HG03097 (cell line): Measurements from ENCODE around the gene ICA1.
"Not testable (repeated sequence)": the region's sequence is repeated elsewhere in the genome, so short reads cannot be mapped to it uniquely, and the experiment has no call there.

ENCODE experiments used
- ATAC-seq: cut with Tn5 transposase; IDR thresholded peaks from one replicate; pipeline ENCODE4 v1.9.1; 2021; ENCODE audit not compliant: unreplicated experiment, low FRiP score

Gene ICA1

DNA sequence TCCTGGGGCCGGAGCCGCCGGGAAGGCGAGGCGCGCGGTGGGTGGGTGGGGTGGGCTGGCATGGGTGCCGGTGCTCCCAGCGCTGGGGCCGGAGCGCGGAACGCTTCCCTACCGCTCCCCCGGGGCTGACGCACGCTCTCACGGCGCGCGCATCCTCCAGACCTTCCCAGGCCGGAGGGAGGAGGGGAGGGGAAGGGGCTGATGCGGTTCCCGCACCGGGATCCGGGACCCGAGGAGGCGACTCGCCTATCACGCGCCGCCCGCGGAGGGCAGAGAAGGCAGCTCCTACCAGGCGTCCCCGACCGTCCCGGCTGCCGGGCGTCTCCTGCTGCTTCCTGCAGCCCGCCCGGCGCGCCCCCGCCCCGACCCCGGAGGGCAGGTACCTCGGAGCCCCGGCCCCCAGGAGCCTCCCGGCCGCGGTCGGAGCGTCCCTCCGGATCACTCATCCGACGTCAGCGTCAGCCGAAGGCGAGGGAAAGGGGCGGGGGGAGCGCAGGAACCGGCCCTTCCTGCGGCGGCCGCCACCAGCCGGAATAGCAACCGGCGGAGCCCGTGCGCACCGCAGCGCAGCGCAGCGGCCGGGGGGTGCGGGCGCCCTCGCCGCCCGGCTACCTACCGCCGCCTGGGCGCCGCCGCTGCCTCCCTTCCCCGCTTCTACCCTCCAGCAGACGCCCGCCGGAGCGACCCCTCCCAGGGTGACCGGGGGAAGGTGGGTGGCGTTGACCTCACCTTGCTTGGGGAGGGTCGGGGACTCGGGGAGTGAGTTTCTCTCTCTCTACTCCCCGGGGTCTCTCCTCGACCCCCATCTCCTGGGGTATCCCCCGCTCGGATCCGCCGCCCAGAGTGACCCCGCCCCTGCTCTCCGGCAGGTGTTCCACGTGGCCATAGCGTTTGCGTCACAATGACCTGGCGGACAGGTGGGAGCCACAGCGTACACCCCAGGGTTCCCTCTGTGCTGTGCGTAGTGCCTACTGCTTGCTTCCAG lies at the start of gene ICA1:
Gene ICA1 (minus strand): TSS at position 457 of the 985 bp plus-strand sequence. CDS start 26,241 bp downstream, outside the sequence.
- no peak for ATAC-seq

- ATAC-seq: no peak
Measured at GRCh38 chr7:8310876-8311275, 48.9 kb upstream of the ICA1 start.

GRCh38 chr7:8305625-8306388 lies 43.8 kb upstream of the ICA1 start:
- ATAC-seq: no peak

DNA sequence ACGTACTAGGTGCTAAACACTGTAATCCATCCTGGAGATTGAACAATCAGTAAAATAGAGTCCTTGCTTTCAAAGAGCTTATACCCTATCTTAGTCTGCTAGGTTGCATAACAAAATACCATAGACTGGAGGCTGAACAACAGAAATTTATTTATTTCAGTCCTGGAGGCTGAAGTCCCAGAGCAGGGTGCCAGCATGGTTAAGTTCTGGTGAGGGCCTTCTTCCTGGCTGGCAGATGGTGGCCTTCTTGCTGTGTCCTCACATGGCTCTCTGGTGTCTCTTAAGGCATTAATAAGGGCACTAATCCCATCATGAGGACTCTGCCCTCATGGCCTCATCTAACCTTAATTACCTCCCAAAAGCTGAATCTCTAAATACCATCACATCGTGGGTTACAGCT lies 43.1 kb upstream of the ICA1 start:
- ATAC-seq: no peak

DNA sequence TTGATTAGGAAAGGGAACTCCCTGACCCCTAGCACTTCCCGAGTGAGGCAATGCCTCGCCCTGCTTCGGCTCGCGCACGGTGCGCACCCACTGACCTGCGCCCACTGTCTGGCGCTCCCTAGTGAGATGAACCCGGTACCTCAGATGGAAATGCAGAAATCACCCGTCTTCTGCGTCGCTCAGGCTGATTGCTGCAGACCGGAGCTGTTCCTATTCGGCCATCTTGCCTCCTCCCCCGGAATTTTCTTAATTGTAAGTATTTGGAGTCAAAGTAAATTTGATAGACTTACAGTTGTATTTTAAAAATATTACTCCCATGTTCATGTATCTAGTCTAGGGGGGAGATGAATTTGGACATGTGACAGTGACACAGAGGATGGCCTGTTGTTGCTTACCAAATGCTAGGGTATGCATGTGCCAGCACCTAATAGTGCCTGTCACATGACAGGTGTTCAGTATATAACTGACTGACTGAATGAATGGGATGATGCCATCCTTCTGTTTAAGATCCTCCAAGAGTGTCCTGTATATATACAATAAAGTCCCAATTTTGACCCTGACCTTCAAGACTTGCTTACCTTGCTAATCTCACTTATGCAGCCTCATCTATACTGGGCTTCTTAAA lies 42.0 kb upstream of the ICA1 start:
- ATAC-seq: no peak

DNA sequence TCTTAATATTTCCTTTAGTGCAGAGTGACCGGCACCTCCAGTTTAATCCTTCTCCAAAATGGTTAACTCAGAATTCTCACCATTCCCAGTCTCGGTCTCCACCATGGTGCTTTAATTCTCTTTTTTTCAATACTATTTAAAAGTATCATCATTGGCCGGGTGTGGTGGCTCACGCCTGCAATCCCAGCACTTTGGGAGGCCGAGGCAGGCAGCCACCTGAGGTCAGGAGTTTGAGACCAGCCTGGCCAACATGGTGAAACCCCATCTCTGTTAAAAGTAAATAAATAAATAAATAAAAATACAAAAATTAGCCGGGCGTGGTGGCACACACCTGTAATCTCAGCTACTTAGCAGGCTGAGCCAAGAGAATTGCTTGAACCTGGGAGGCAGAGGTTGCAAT lies 35.1 kb upstream of the ICA1 start:
- ATAC-seq: not testable (repeated sequence)

GRCh38 chr7:8296362-8296659 lies 34.3 kb upstream of the ICA1 start:
- ATAC-seq: no peak

DNA sequence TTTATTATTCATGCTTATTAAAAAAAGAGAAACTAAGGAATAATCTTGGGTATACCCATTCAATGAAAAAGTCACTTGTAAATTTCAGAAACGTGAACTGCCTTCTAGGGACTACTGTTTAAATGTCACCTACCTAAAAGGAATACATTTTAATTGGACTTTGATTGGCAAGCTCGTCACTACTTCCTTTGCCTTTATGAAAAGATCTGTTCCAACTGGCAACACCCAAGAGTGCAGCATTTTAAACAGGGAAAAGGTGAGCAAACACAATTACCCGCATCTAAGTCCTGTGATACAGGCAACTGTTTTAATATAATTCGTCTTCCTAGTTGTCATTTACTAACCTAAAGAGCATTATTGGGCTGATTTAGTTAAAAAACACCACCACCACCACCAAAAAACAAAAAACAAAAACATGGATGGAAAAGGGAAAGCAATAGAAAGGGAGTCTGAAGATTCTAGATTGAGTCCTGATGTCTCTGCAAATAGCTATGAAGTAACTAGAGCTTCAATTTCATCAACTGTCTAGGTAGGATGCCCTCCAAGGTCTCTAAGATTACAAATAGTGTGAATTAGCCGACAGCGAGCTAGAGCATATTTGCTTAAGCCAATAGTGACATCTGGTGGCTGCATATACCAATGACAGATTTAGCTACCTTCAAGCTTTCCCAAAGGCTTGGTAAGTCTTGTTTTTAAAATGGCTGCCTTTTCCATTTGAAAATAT lies 33.8 kb upstream of the ICA1 start:
- peak; percentile 94 for ATAC-seq

GRCh38 chr7:8291397-8292141 lies 29.6 kb upstream of the ICA1 start:
- no peak for ATAC-seq

DNA sequence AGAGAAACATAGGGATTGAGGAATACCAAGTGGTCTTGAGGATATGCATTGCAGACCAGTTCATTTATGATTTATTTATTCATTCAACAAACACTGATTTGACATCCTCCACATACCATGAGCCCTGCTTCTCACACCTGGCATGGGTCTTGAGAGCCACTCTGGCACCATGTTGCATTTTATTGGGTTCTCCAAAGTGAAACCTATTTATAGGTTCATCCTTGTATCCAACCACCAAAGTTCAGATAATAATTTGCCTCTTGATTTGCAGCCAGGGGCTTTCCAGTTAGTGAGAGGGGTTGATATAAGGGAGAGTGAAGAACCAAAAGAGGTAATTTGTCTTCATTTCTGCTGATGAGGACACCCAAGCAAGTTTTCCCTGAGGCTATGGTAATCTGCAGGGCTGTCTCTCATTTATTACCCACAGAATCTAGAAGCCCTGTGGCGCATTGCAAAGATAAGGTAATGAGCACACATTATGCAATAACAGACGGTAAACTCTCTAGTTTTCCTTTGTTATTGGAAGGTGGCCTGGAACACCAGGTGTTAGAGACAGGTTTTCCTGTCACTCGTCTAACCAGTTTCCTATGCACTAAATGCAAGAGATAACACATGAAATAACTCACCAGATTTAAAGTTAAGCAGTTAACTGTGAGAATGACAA lies 28.8 kb upstream of the ICA1 start:
- no peak for ATAC-seq

GRCh38 chr7:8286118-8286517 lies 24.2 kb upstream of the ICA1 start:
- no peak for ATAC-seq

DNA sequence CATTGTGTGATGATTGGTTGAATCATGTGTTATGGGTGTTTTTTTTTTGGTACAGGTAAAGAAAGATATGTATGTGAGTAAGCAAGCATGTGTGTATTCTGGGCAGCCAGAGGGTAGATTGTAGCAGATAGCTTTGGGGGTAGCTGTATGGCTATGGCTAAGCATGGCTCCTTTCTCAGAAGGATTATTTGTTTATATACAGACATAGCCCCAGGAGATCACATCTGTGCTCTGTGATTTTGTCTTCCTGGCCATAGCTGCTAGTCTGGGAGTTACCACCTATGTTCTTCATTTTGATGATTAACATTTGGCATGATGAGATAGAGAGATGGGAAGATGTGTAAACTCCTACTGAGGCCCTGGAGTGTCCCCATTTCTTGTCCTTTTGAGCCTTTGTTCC lies 23.2 kb upstream of the ICA1 start:
- ATAC-seq: no peak

GRCh38 chr7:8284606-8285005 lies 22.6 kb upstream of the ICA1 start:
- no peak for ATAC-seq

GRCh38 chr7:8283968-8284367 lies 22.0 kb upstream of the ICA1 start:
- no peak for ATAC-seq

DNA sequence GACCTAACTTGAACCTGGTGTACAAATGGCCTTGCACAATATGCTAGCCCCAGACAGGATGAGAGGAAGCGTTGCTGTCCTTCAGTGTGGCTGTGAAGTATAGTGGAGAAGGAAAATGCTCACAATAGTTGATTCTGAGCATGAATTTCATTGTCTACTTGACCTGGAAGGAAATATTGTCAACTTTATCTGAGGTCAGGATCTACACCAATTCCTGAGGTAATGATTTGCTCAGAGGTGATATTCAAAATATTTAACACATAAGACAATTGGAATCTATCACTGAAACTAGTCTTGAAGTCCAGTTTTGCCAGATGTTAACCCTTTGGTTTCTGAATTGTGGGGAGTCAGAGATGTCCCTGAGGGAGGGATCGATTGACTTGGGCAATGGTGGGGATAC lies 20.9 kb upstream of the ICA1 start:
- no peak for ATAC-seq

GRCh38 chr7:8282162-8282561 lies 20.2 kb upstream of the ICA1 start:
- ATAC-seq: no peak

DNA sequence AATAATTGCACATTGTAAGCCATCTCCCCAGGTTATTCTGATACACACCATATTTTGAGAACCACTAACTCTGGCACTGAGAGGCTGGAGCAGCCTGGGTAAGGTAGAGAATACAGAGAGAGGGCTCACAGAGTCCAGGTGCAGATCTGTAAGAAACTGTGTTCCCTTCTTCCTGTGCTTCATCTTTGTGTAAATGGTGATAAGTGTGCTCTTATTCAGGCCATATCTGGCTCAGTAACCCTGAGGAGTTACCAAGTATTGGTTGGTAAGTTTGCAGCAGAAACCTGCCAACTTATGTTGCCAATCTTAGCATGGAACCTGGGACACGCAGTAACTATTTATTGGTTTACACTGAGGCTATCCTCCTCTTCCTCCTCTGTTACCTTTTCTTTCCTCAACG lies 16.2 kb upstream of the ICA1 start:
- ATAC-seq: no peak

- ATAC-seq: no peak
Measured at GRCh38 chr7:8277394-8277982, 15.5 kb upstream of the ICA1 start.

DNA sequence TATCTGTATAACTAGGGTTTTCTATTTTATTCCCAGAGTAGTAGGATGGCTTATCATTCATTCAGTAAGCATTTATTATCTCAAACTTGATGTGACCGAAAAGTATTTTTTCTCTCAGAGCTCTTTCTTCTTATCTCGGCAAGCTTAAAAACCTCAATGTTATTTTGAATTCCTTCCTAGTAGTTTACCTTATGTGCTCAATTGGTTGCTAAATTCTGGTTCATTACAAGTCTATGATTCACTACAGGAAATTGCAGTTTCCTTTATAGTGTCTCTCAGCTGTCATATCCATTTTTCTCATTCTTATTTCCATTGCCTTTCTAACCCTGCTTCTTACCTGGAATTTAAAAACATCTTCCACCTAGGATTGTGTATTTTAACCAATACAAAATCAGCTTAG lies 12.6 kb upstream of the ICA1 start:
- ATAC-seq: no peak
